ENCODE data around the gene EFCAB8.

DNA sequence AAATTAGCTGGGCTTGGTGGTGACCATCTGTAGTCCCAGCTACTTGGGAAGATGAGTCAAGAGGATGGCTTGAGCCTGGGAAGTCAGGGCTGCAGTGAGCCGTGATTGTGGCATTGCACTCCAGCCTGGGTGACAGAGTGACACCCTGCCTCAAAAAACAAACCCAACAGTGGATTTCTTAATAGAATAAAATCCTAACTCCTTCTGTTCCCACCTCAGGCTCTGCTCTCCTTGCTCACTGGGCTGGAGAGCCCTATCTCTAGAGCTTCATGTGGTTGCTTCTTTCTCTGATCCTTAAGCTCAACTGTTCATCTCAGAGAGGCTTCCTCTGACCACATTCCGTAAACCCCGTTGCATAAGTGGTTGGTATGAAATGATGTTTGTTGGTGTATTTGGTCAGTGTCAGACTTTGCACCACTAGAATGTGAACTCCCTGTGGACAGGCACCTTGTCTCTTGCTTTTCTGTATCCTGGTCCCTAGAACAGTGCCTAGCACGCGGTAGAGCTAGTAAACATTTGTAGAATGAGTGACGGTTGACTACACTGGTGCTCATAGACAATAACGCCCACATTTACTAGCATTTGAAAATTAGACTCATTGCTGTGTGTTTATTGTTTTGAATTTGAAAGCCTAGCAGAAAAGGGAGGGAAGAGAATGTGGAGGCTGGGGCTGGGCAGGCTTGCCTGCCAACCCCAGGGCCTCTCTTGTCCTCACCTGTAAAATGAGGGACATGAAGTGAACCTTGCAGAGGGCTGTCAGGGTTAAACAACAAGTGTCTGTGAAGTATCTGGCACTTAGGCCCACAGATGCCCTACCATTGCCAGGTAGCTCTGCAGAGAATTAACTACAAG lies 34.8 kb upstream of the EFCAB8 start:
- TF ChIP-seq, protein P1, sequence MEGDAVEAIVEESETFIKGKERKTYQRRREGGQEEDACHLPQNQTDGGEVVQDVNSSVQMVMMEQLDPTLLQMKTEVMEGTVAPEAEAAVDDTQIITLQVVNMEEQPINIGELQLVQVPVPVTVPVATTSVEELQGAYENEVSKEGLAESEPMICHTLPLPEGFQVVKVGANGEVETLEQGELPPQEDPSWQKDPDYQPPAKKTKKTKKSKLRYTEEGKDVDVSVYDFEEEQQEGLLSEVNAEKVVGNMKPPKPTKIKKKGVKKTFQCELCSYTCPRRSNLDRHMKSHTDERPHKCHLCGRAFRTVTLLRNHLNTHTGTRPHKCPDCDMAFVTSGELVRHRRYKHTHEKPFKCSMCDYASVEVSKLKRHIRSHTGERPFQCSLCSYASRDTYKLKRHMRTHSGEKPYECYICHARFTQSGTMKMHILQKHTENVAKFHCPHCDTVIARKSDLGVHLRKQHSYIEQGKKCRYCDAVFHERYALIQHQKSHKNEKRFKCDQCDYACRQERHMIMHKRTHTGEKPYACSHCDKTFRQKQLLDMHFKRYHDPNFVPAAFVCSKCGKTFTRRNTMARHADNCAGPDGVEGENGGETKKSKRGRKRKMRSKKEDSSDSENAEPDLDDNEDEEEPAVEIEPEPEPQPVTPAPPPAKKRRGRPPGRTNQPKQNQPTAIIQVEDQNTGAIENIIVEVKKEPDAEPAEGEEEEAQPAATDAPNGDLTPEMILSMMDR (IDR thresholded peaks at IDR 0.05; ENCODE audit: low read depth, low read length, poor library complexity, severe bottlenecking), result no peak
- no peak for TF ChIP-seq EZH2phosphoT487 (IDR thresholded peaks at IDR 0.05; ENCODE audit: borderline replicate concordance, low read length)
